ENCODE measurements around the gene TMEM125.

TMEM125 gene

DNA sequence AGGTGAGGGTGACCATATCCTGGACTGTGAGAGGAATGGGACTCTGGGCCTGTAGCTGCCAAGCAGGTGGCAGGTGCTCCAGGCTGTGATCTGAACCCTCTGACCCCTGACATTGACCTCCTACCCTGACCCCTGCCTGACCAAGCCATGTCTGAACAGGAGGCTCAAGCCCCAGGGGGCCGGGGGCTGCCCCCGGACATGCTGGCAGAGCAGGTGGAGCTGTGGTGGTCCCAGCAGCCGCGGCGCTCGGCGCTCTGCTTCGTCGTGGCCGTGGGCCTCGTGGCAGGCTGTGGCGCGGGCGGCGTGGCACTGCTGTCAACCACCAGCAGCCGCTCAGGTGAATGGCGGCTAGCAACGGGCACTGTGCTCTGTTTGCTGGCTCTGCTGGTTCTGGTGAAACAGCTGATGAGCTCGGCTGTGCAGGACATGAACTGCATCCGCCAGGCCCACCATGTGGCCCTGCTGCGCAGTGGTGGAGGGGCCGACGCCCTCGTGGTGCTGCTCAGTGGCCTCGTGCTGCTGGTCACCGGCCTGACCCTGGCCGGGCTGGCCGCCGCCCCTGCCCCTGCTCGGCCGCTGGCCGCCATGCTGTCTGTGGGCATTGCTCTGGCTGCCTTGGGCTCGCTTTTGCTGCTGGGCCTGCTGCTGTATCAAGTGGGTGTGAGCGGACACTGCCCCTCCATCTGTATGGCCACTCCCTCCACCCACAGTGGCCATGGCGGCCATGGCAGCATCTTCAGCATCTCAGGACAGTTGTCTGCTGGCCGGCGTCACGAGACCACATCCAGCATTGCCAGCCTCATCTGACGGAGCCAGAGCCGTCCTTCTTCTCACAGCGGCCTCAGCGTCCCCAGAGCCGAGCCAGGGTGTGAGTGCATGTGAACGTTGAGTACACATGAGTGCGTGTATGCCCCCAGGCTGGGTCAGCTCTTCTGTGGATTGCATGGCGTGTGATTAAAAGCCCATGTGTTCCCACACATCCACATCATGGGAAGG, 3.1 kb downstream of the TMEM125 start:
- in situ Hi-C loops (cut with HindIII; ENCODE audit: low sequenced_read_pairs), result no loop called here

DNA sequence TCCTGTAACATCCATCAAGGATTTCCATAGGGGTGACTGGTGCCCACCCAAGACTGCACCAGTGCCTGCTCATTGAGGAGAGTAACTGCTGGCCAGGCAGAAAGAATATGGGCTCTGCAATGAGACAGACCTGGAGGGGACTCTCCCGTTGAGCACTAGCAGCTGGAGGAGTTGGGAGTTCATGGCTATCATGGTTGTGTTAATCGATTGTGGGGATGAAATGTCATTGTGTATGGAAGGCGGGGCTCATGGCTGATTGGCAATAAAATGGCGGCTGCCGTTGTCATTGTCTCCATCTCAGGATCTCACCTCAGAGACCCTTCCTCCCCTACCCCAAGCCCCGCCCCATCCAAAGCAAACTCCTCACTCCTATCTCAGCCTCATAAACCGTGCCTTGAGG, 3.9 kb downstream of the TMEM125 start:
- in situ Hi-C loops (cut with HindIII; ENCODE audit: low sequenced_read_pairs), result no loop called here

DNA sequence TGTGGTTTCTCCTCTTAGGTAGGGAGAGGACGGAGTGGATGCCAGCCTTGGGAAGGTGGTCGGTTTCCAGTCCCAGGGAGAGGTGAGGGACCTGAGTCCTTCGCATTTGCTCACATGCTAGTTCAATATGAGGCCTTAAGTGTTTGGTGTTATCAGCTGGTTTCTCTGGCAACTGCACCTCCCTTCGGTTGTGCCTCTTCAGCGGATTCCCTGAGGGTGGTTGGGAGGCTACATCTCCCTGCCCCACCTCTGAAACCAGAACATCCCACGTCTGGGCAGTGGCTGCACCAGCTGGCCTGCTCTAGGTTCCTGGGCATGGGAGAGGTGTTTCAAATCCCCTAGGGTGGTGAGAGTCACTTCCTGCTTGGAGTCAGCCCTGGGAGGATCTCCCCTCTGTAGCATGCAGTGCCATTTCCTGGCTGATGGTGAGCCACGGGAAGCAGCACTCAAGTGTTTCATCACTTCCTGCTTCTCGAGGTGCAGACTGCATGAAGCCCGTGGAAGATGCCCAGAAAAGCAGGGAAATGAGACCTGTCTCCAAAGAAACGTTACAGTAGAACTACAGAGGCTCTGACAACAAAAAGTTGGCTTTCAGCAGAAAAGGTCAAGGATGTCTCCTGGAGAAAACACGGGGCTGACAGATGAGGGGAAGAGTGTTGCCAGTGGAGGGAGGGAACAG, 4.5 kb downstream of the TMEM125 start:
- in situ Hi-C loops (cut with HindIII; ENCODE audit: low sequenced_read_pairs), result no loop called here

DNA sequence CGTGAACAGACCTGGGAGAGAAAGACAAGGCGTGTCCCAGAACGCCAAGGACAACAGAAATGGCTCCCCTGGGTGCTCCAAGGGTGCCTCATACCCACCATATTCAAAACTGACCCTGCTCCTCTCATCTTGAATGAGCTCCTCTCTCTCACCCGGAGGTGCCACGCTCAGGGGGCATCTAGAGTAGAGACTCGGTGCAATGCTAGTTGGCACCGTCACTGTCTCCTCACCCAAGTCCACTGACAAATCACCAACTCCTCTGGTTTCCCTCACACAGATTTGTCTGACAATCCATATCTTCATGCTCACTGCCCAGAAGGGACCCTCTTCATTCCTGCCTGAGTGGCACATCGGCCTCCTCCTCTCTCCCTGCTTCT, 5.0 kb downstream of the TMEM125 start:
- in situ Hi-C loops (cut with HindIII; ENCODE audit: low sequenced_read_pairs), result no loop called here

DNA sequence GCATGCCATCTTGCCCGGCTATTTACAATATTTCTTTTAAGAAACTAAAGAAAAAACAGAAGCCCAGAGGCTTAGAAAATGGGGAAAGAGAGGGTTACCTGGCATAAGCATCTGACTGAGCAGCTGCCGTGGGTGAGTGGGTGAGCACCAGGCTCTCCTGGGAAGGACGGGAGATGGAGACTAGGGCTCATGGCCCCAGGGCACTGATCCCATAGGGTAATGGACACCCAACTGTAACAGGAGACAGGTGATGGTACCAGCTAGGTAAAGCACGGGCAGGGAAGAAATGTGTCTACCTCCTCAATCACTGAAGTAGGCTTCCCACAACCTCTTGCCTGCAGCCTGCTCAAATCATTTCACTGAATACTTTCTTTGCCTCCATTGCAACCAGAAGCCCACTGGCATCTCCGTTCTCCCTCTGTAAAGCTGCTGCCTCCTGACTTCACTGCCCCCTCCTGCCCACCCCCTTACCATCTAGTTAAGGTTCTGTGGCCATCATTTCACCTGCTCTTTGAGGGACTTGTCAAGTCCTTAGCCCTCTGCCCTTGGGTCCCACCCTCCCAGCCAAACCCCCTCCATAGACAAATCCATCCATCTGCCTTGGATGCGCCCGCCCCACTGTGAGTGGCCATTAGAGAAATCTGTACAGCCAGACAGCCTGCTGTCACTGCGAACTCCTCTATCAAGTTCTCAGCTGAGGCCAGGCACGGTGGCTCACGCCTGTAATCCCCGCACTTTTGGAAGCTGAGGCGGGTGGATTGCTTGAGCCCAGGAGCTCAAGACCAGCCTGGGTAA, 6.2 kb downstream of the TMEM125 start:
- in situ Hi-C loops (cut with HindIII; ENCODE audit: low sequenced_read_pairs), result no loop called here

DNA sequence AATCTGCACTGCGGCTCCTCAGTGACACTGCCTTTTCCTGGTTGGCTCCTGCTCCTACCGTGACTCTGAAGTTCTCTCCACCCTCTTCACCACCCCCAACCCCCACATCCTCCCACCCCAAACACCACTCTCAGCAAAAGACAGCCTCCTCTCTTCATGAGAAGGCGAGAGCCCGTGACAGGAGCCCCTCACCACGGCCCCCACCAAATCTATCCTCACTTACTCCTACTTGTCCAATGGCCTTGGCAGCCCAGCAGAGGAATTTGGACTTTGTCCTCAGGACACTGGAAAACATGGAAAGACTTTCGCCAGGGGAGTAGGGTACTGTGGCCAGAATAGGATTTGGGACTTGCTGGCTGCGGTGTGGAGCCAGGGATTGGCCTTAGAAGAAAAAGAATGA, 6.9 kb downstream of the TMEM125 start:
- in situ Hi-C loops (cut with HindIII; ENCODE audit: low sequenced_read_pairs), result no loop called here

DNA sequence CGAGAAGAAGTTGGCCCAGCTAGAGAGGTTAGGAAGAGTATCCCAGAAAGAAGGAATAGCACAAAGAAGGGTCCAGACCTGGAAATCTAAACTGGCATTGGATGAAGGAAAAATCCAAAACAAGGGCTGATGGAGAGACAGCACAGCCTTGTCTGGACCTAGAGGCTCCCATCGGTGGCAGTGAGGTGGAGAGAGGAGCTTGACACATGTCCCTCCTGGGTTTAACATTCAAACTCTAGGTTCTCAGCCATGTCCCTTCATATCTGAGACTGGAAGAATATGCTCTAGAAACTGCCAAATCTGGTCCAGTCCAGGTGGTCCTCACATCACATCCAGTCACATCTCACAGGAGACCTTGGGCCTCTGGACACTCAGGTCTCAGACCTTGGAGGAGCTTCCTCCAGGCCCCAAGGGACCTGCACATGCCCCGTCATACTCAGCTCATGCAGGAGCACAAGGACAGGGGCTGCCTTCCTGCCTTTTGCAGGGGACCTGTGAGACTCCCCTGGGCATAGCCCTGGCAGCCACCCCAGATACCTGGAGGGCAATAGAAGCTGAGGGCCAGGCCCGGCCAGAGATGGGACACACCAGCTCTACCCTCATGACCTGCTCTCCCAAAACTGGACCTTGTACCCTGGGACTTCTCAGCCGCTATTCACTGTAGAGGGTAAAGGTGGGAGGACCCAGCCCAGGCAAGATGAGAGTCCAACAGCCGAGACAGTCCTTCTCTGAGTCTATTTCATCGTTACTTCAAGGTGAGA, 7.5 kb downstream of the TMEM125 start:
- in situ Hi-C loops (cut with HindIII; ENCODE audit: low sequenced_read_pairs), result no loop called here

DNA sequence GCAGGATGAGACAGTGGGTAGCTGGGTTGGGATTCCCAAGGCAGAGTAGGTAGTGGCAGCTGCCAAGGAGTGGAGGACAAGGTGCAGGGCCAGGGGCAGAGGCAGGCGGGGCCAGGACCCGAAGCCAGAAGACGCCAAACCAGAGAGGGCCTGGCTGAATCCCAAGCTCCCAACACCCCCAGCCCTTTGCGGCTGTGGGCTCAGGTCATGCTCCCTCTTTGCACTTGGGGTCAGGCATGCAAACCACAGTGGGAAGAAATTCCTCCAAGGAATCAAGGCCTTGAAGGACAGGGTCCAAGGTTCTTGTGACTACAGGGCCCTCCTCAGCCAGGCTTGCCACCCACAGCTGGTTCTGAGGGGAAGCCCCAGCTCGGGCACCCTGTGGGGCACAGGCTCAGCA, 9.4 kb downstream of the TMEM125 start:
- in situ Hi-C loops (cut with HindIII; ENCODE audit: low sequenced_read_pairs), result no loop called here

DNA sequence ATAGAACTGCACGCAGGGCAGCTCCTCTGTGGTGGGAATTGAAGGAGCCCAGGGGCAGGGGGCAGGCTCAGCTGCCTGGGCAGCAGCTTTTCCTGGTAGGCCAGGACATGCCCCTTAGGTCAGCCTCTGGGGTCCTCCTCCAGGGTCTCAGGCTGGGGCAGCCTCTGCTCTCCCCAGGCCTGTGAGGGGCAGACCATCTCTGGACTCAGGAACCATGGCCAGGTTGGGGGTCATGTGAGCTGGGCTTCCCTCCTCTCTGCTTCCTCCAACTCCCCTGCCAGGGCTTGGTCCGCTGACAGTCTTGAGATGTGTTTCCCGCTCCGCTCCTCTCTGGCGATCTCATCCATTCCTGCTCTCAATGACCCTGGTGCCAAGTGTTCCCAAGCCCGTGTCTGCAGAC, 9.9 kb downstream of the TMEM125 start:
- in situ Hi-C loops (cut with HindIII; ENCODE audit: low sequenced_read_pairs), result no loop called here

DNA sequence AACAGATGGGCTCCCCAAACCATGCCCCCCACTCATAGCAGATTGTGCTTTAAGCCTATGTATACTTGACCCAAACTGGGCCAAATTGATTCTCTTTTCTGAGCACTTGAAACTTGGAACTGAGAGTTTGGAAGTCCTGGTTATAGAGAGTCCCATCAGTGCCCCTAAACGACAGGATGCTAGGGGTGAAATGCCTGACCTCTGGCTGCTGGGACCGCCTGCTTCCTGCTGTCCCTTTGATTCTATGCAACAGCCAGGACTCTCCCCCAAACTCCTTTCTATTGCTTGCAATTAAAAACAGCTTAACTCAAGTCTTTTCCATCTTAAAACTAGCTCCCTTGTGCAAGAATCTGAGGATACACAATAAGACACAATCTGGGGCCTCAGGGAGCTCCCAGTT, 10.9 kb downstream of the TMEM125 start:
- in situ Hi-C loops (cut with HindIII; ENCODE audit: low sequenced_read_pairs), result no loop called here

DNA sequence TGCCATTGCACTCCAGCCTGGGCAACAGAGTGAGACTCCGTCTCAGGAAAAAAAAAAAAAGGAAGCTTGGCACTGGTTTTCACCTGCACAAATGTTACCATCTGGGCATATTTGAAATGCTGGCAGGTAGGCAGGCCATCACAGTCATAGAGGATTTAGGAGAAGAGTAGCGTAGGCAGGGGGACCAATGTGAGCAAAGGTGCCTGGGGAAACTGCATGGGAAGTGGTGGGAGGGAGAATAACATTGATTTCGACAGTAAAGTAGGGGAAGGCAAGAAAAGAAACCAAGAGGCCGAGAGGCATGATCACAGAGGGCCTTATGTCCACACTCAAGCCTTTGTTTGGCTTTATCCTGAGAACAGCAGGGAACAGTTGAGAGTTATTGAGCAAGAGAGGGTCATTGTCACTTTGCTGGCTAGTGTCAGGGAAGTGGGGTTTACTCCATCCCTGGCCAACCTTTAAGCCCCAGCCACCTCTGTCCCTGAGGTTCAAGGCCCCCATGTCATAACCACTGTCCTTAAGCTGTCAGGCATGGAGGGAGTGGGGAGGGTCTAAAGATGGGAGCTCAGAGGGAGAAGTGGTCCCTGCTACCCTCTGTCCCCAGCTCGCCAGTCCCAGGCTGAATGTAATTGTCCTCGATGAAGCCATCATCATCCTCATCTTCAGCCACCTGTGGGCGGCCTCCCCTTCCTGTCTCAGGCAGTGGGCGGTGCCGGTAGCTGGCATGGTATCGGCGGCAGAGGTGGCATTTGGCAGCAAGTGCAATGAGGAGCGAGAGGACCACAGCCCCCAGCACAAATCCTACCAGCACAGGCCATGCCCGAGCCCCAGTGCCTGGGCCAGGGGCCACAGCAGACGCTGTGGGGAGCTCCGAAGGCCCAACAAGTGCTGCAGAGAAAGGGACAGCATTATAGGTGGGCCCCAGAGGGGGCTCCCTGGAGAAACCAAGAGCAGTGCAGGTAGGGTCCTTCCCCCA, 12.7 kb downstream of the TMEM125 start:
- in situ Hi-C loops (cut with HindIII; ENCODE audit: low sequenced_read_pairs), result no loop called here

DNA sequence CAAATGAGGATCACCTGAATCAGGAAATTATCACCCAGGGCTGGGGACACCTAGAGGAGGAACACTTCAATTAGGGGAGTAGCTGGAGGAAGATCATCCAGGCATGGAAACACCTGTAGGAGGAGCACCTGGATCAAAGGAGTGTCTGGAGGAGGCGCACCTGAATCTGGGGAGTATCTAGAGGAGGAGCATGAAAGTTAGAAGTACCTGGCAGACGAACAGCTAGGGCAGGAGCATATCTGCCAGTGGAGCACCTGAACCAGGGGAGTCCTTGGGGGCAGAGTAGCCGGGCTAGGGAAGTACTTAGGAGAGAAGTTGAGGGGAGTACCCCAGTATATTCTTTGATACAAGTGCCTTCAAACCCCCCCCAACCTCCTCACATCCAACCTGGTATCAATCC, 14.3 kb downstream of the TMEM125 start:
- in situ Hi-C loops (cut with HindIII; ENCODE audit: low sequenced_read_pairs), result no loop called here

DNA sequence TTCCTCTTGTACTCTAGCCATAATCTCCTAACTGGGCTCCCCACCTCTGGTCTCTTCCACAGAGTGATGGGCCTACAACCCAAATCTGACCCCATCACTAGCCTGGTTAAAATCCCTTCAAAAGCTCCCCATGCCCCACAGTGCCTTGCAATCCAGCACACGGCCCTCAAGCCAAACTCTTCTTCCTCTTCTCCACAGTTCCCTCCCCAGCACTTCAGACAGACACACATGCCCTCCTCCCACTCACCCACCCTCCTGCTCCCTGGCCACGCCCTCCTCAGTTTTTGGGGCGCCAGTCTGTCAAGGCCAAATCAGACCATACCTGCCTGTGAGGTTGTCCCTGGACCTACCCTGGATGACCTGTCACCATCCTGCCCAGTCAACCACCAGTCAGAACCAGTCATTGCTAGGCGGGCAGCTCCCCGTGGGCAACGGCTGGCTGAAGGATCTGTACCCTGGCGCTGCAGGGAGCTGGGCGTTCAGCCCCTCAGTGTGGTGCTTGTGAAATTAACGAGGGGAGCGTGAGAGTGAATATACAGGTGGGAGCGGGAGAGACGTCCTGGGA, 14.8 kb downstream of the TMEM125 start:
- in situ Hi-C loops (cut with HindIII; ENCODE audit: low sequenced_read_pairs), result no loop called here

DNA sequence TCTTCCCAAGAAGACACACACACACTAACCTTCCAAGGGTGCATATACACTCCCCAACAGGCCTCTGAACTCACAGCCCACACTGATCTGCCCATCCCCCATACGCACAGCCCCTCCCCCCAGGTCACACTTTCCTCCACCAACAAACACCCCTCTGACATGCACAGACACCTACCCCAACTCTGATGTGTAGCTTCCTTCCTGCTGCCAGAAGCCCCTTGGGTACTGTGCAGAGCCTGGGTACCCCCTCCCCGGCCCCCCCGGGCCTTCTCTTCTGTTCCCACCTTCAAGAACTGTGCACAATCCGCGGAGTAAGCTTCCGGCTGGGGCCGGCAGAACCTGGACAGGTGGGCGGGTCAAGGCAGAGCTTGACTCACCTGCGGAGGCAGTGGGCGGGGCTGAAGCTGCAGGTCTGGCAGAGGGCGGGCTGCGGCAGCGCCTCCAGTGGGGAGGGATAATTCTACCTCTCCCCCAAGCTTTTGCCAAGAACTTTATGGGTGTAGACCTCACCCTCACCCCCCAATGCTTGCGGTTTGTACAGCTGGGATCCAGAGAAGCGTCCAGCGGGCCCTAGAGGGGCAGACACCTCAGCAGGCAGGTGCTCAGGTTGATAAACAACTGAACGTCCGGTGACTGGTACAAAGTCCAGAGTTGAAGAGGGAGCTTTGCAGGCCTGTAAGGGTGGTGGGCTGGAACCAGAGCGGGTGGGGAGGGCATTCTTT, 15.6 kb downstream of the TMEM125 start, which contains the start of gene C1orf210:
TSS of gene C1orf210 (minus strand) at position 313 of the 722 bp plus-strand sequence. CDS start 2,311 bp downstream, outside the sequence.
- in situ Hi-C loops (cut with HindIII; ENCODE audit: low sequenced_read_pairs), result no loop called here

DNA sequence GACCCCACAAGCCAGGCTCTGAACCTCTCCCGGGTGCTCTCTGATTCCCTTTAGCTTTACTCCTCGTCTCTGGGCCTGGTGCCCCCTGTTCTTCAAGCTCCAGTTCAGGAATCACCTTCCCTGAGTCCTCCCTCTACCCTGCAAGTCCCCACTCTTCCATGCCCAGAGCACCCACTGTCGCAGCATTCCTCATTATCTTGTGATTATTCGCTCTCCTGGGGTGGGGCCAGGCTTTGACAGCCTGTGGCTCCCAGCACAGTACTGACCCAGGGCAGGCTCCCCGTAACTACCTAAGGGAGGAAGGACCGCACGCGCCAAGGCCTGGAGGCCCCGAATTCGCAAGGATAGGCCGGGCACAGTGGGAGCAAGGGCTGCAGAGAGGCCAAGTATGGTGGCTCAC, 16.3 kb downstream of the TMEM125 start:
- in situ Hi-C loops (cut with HindIII; ENCODE audit: low sequenced_read_pairs), result no loop called here

DNA sequence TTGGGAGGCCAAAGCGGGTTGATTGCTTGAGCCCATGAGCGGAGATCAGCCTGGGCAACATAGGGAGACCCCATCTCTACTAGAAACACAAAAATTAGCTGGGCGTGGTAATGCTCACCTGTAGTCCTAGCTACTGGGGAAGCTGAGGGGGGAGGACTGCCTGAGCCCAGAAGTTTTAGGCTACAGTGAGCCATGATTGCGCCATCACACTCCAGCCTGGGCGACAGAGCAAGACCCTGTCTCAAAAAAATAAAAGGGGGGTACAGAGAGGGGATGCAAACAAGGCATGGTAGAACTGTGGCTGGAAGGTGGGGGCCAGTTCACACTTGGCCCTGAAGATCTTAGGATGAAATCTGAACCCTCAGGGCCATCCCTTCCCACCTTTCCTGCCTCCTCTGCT, 16.8 kb downstream of the TMEM125 start:
- in situ Hi-C loops (cut with HindIII; ENCODE audit: low sequenced_read_pairs), result no loop called here

DNA sequence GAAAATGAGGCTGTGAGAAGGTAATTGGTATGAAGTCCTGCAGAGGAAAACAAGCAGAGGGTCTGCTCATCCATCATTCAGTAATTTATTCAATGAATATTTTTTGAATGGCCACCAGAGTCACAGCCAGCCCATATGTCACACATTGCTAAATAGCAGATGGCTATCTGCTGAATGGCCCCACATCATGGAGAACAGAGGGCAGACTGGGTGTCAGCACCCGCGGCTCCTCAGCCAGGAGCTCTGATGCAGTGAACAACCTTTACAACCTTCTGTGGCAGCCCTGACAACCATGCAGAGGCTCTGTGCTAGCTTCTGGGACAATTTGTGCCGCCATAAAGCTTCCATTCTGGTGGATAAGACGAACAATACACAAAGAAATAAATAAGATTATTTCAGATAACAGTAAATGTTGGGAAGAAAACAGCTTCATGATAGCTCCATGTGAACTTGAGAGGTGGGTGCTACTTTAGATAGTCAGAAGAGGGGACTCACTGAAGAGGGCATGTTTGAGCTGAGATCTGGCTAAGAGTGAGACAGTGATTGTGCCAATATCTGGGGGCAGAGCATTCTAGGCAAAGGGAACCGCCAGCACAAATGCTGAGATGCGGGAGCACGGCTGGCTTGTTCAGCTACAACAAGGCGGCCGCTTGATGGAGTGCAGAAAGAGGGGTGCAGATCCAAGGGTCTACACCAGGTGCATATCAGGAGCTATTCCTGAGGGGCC, 18.4 kb downstream of the TMEM125 start:
- in situ Hi-C loops (cut with HindIII; ENCODE audit: low sequenced_read_pairs), result no loop called here
